M059J (cell line): ENCODE measurements around the gene PAGE5. TPM values are rescaled to one million over a fixed set of nuclear protein-coding genes. Genes with fewer than 3 reads are reported as not detected.

ENCODE experiments used
- DNase-seq: peaks from one replicate; pipeline ENCODE4 v3.0.0-alpha.2; 2012; ENCODE audit warnings: low read depth
- total RNA-seq: library from RNA; depleted of rRNA; stranded (reverse); fragments of >200 nt; shearing (Covaris generic); gene quantifications from 2 replicates; pipeline ENCODE4 v1.2.3, GENCODE V29; 2014; rRNA removed

The PAGE5 gene
- 0.49 TPM in 1 of 2 replicates, not detected in the other for total RNA-seq

- DNase-seq = no peak
These were observed at the start of gene PAGE5 for GRCh38 chrX:55220119-55220794. TSS of gene PAGE5 (plus strand) at chrX:55220346. CDS start at chrX:55221383, 1,037 bp downstream.

DNA sequence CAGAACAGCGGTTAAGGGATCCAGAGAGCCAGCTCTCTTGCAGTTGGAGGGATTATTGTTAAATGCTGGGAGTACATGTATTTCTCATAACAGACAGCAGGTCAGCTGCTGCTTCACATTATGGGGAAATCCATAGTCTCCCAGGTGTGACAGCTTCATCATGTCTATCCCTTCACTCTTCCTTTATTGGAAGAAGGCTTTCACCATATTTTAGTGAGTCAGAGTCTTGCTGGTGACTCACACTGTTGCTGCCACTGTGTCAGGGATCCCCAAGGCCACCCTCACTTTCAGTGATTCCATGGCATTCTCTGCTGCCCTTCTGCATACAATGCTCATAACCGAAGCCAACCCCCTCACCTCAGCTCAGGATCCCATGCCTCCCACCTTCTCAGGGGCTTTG is 32.9 kb upstream of the PAGE5 start:
- DNase-seq = peak; percentile 5

GRCh38 chrX:55196688-55197087 is 23.5 kb upstream of the PAGE5 start:
- DNase-seq = no peak

DNA sequence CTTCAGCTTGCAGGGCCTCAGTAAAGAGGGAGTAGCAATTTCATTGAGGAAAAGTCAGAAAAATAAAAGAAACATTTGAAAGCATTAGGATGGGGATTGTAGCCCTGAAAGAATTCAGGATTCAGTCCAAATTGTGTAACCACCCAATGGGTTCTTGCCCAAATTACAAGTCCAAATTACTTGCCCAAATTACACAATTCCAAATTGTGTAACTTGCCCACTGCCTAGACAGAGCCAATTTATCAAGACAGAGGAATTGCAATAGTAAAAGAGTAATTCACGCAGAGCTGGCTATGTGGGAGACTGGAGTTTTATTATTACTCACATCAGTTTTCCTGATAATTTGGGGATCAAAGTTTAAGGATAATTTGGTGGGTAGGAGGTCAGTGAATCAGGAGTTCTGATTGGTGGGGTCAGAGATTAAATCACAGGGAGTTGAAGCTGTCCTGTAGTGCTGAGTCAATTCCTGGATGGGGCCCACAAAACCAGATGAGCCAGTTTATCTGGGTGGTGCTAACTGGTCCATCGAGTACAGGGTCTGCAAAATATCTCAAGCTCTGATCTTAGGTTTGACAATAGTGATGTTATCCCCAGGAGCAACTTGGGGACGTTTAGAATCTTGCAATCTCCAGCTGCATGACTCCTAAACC is 18.1 kb upstream of the PAGE5 start:
- no peak for DNase-seq

- DNase-seq = no peak
These were observed 13.8 kb upstream of the PAGE5 start for GRCh38 chrX:55206162-55206941.

- peak; percentile 6 for DNase-seq
These were observed 9.0 kb upstream of the PAGE5 start for GRCh38 chrX:55210931-55211677.

DNA sequence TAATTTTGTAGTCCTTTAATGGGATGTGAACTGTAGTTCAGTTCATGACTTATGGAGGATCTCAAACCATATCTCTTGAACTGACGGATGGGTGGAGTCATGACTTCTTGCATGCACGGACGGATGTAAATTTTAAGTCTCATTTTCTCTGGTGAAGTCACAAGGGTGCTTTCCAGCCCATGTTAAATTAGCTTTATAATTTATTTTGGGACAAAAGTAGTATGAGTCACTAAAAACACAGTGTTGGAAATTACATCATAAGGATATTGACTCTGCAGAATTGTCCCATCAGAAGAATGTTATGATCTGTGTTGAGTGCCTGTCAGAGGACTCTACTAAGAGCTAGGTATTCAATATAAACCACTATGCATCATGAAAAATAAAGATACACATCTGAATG is 6.8 kb upstream of the PAGE5 start:
- no peak for DNase-seq

DNA sequence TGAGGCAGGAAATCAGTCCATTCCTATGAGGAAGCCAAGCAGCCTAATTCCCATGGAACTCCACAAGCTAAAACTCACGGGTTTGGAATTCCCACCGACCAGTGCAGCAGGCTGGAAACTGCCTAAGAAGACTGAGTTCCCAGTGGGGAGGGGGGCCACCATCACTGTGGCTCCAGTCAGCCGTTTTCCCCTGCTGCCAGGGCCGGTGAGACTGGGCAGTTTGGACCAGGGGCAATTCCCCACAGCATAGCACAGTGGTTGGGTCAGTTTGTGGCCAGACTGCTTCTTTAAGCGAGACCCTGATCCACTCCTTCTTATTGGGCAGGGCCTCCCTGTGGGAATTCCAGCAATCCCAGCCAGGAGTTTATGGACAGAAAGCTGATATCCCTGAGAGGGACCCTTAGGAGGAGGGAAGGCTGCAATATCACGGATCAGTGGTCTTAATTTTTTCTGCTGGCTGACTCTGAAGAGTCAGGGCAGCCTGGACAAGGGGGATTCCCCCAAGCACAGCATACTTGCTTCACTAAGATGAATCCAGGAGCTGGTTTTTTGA is 20.7 kb downstream of the PAGE5 start:
- no peak for DNase-seq

- DNase-seq = no peak
These were observed 33.4 kb downstream of the PAGE5 start for GRCh38 chrX:55253528-55253927.

DNA sequence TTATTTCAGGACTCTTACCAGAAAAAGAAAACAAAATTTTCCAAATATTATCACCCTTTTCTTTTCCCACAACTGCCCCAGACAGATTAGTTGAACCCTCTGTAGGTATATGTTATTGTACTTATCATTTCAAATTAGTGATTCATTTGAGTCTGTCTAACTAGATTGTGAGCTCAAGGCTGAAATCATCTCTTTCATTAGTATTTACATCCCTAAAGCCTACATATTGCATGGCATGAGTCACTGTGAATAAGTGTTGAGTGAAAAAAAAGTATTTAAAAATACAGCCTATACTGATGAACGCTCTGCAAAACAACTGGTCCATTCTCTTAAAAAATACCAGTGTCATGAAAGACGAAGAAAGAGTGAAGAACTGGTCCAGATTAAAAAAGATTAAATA is 40.7 kb downstream of the PAGE5 start:
- DNase-seq = no peak

DNA sequence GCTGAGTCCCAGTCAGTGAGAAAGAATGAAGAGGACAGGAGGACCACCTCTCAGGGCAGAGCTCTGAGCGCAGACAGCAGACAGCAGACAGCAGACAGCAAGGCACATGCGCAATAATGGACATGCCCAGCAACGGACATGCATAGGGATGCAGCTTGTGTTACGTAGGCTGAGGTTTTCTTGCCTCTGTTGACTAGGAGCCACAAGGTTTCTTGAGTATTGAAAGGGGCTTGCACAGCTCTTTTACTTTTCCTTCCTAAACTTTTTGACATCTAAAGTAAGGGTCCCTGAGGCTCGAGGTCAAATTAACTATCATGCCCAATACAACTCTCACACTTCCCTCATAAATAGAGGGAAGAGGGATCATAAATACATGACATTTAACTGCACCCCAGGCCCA is 44.7 kb downstream of the PAGE5 start, which contains the start of gene PAGE3:
Gene PAGE3, minus strand, starts transcription at position 101 of the 400 bp plus-strand sequence. CDS start 1,013 bp downstream, outside the sequence.
- no peak for DNase-seq

Other genes starting within 250 kb of the PAGE5 start
- not detected in 2 replicates for gene PFKFB1, start 226.2 kb upstream of the PAGE5 start, total RNA-seq
- gene APEX2, start 220.0 kb upstream of the PAGE5 start, total RNA-seq = 32.8 and 38.4 TPM in 2 replicates
- not detected in 2 replicates for gene ALAS2, start 189.4 kb upstream of the PAGE5 start, total RNA-seq
- not detected in 2 replicates for gene PAGE2B, start 145.3 kb upstream of the PAGE5 start, total RNA-seq
- not detected in 2 replicates for gene PAGE2, start 131.3 kb upstream of the PAGE5 start, total RNA-seq
- not detected in 2 replicates for gene PAGE3, start 44.6 kb downstream of the PAGE5 start, total RNA-seq
- gene MAGEH1, start 231.8 kb downstream of the PAGE5 start, total RNA-seq = 38.3 and 45.3 TPM in 2 replicates